ENCODE data around the gene CTR9. TPM values are rescaled to one million over a fixed set of nuclear protein-coding genes. Genes with fewer than 3 reads are reported as not detected.

Gene CTR9
- total and polyA plus RNA-seq, 9 of the 15 experiments (the other 6 are each of a cell fraction or from before 2014, with no cell fraction given), result 25.4 to 79.3 (median 47.3) TPM

- TF ChIP-seq SMAD2 (IDR thresholded peaks at IDR 0.05; ENCODE audit: low read depth, low read length) (no peak), ZBTB34 (CRISPR knock-in tag; IDR thresholded peaks at IDR 0.05) (no peak)
Observed at GRCh38 chr11:10749476-10749875, 1.6 kb upstream of the CTR9 start (continued).

- Histone ChIP-seq H3K9me3 (replicated peaks; ENCODE audit: control insufficient read depth, insufficient read depth, low read depth, low read length) (no peaks in the 10 kb centered on the region), H3K9ac (ENCODE audit: insufficient read depth in 1 of 2, low read depth in 2 of 2, low read length in 2 of 2) (peak overlapping the region; percentile 77 to 94), H3K27ac (ENCODE audit: extremely low read depth, low read depth, low read length) (peak overlapping the region; percentile 89), H3K9me1 (ENCODE audit: control insufficient read depth, insufficient read depth, low read length) (no peaks in the 10 kb centered on the region), H3K4me3 (peak overlapping the region; percentile 63), H3K27me3 (ENCODE audit: control insufficient read depth in 2 of 2, insufficient read depth in 2 of 2, low read length in 2 of 2) (no peaks in the 10 kb centered on the region), H3K79me2 (ENCODE audit: control insufficient read depth, insufficient read depth, low read length) (peaks cover 28% of the 10 kb centered on the region), H3K4me1 (replicated peaks in 1 of 2; ENCODE audit: control insufficient read depth in 2 of 2, insufficient read depth in 2 of 2, low read length in 2 of 2) (peaks cover 13 to 18% of the 10 kb centered on the region in 2 experiments), H3K36me3 (ENCODE audit: control insufficient read depth, insufficient read depth, low read length) (peaks cover 39% of the 10 kb centered on the region), H3K4me2 (ENCODE audit: insufficient read depth, low read length) (peak overlapping the region; percentile 87), H2AFZ (ENCODE audit: low read depth, low read length) (peak overlapping the region; percentile 84), H4K20me1 (replicated peaks; ENCODE audit: control insufficient read depth, insufficient read depth, low read length) (no peaks in the 10 kb centered on the region)
- peak in 1 of 4 experiments; percentile 12 for DNase-seq (ENCODE audit: extremely low read depth in 1 of 4, low spot score in 3 of 4)
- CTCF ChIA-PET (ENCODE audit: low intra/inter-chr PET ratio), result no interaction called here
- peak; percentile 32 for ATAC-seq
- in situ Hi-C loops (cut with MboI) (no loop called here), intact Hi-C loops (cut with micrococcal nuclease) (no loop called here)
- no TSS peak for BruUV-seq (replicated peaks)
- POLR2A ChIA-PET, result interaction anchor here (0.6 to 4.6 kb wide), 16 partner anchors 9 to 490 kb away, joined by 3 to 15 read pairs (median 6); partner anchors contain the start of genes EIF4G2 and RNF141
- WGBS (ENCODE audit: insufficient coverage, low coverage, missing lambda C conversion rate), result 0% methylated on average over 14 of the region's 14 CpGs
- FAIRE-seq, result no peak
- TF ChIP-seq ZBTB1 (CRISPR knock-in tag; IDR thresholded peaks at IDR 0.05; ENCODE audit: borderline replicate concordance, low read depth) (no peak), ZNF282 (CRISPR knock-in tag; IDR thresholded peaks at IDR 0.05) (0 out of 2 replicates have a peak, but pooled peaks have one; percentile 49), SRSF7 (optimal IDR thresholded peaks at IDR 0.05; ENCODE audit: low read depth, low read length) (no peak), CBX3 (IDR thresholded peaks at IDR 0.05; ENCODE audit: borderline replicate concordance in 1 of 2, low read length in 2 of 2) (no peak), ATF6 (CRISPR knock-in tag; IDR thresholded peaks at IDR 0.05) (no peak), SAP30 (IDR thresholded peaks at IDR 0.05; ENCODE audit: borderline replicate concordance, insufficient read depth, low read depth, low read length, poor library complexity, severe bottlenecking) (peak; percentile 22), FOXK1 (CRISPR knock-in tag; IDR thresholded peaks at IDR 0.05; ENCODE audit: borderline replicate concordance) (no peak), PBX2 (CRISPR knock-in tag; IDR thresholded peaks at IDR 0.05; ENCODE audit: low read depth) (no peak), PBX2 (tag; conservative IDR thresholded peaks at IDR 0.05; ENCODE audit: low read depth) (no peak), CXXC5 (CRISPR knock-in tag; IDR thresholded peaks at IDR 0.05) (no peak), MIER1 (IDR thresholded peaks at IDR 0.05; ENCODE audit: low read depth) (0 out of 2 replicates have a peak, but pooled peaks have one; percentile 40)
Observed at GRCh38 chr11:10751581-10751940, 515 bp downstream of the CTR9 start.
